Subcutaneous abdominal adipose tissue (tissue), 5 donors: ENCODE results near the gene TBX5.
A peak's percentile ranks its signal among the peaks of the same experiment; 100 is the strongest.

Source experiments
- H3K27ac ChIP-seq: one replicate; pipeline ENCODE4 v1.7.0; 2013; ENCODE audit warnings: low read depth, mild to moderate bottlenecking, inconsistent platforms, low read length, moderate library complexity
- H3K27me3 ChIP-seq, 5 donors: one replicate each; pipeline ENCODE4 v1.7.0; 2013; ENCODE audit warnings: low read length in 5 of 5, inconsistent platforms in 1 of 5; ENCODE audit not compliant: control insufficient read depth in 5 of 5, insufficient read depth in 4 of 5
- H3K36me3 ChIP-seq, 5 donors: one replicate each; pipeline ENCODE4 v1.7.0; 2013; ENCODE audit warnings: low read length in 5 of 5; ENCODE audit not compliant: control insufficient read depth in 5 of 5, insufficient read depth in 5 of 5
- H3K4me1 ChIP-seq, 5 donors: one replicate each; pipeline ENCODE4 v1.7.0; 2013; ENCODE audit warnings: low read length in 5 of 5, mild to moderate bottlenecking in 3 of 5, moderate library complexity in 1 of 5; ENCODE audit not compliant: control insufficient read depth in 5 of 5, insufficient read depth in 5 of 5
- H3K4me3 ChIP-seq, 5 donors: one replicate each; pipeline ENCODE4 v1.7.0; 2013; ENCODE audit warnings: low read length in 5 of 5, low read depth in 1 of 5
- H3K9ac ChIP-seq, 5 donors: one replicate each; pipeline ENCODE4 v1.7.0; 2013; ENCODE audit warnings: low read length in 5 of 5, mild to moderate bottlenecking in 4 of 5, moderate library complexity in 3 of 5
- H3K9me3 ChIP-seq, 5 donors: one replicate each; pipeline ENCODE4 v1.7.0; 2013; ENCODE audit warnings: low read length in 5 of 5; ENCODE audit not compliant: control insufficient read depth in 5 of 5
- donor health status: healthy.
- donor health status: healthy.
- donor health status: healthy.
- donor health status: healthy.
- donor health status: healthy.

TBX5 gene

DNA sequence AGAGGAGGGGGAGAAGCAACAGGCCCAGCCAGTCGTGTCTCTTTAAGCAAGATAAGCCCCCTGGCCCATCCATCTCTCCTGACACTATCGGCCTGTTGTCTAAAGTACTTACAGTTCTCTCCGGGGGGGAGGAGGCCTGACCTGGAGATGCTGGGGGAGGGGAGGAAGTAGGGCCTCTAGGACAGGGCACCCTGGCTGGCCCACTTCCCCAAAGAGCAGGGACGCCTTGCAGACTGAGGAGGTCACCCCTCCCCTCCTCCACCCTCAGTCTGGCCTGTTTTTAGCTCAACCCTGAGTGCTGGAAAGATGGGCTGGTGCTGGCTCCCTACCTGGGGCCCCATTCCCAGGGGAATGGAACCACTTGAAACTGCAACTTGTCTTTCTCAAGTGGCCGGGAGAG lies 70.3 kb downstream of the TBX5 start:
- H3K36me3 ChIP-seq = no peaks in the 10 kb centered on the region
- no peak overlapping the region for H3K9ac ChIP-seq
- no peak overlapping the region for H3K27ac ChIP-seq
- no peak overlapping the region for H3K4me3 ChIP-seq
- H3K4me1 ChIP-seq = no peaks in the 10 kb centered on the region
- peaks cover 0 to 6% (median 0%) of the 10 kb centered on the region in 5 donors for H3K9me3 ChIP-seq
- H3K27me3 ChIP-seq = peaks cover 0 to 5% (median 0%) of the 10 kb centered on the region in 5 donors

DNA sequence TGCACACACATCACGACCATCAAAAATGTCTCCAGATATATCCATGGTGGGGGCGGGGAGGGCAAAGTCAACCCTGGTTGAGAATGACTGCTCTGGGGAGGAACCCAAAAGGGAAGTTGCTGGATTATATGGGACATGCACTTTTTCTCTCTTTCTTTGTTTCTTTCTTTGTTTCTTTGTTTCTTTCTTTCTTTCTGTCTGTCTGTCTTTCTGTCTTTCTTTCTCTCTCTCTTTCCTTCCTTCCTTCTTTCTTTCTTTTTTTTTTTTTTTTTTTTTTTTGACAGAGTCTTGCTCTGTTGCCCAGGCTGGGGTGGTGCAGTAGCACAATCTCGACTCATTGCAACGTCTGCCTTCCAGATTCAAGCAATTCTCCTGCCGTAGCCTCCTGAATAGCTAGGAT lies 71.5 kb downstream of the TBX5 start:
- Histone ChIP-seq H3K36me3 (no peaks in the 10 kb centered on the region), H3K4me1 (no peaks in the 10 kb centered on the region), H3K9ac (no peak overlapping the region), H3K27me3 (peaks cover 0 to 5% (median 0%) of the 10 kb centered on the region in 5 donors), H3K4me3 (no peak overlapping the region), H3K9me3 (peaks cover 0 to 3% (median 0%) of the 10 kb centered on the region in 5 donors), H3K27ac (no peak overlapping the region)

DNA sequence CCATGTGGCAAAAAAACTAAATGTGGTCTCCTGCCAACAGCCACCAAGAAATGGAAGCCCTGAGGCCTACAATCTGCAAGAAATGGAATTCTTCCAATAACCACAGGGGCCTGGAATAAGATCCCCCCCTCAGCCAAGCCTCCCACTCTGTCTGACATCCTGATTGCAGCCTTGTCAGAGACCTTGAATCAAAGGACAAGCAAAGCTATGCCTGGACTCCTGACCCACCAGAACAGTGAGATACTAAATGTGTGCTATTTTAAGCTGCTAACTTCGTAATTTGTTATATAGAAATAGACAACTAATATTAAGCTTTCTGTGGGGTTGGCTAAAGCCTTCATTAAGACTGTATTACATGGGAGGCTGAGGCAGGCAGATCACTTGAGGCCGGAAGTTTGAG lies 77.7 kb downstream of the TBX5 start:
- Histone ChIP-seq H3K9ac (no peak overlapping the region), H3K4me1 (no peaks in the 10 kb centered on the region), H3K9me3 (peaks cover 0 to 10% (median 8%) of the 10 kb centered on the region in 5 donors), H3K27ac (no peak overlapping the region), H3K36me3 (no peaks in the 10 kb centered on the region), H3K27me3 (no peaks in the 10 kb centered on the region), H3K4me3 (no peak overlapping the region)

- no peaks in the 10 kb centered on the region for H3K27me3 ChIP-seq
- no peak overlapping the region for H3K4me3 ChIP-seq
- H3K36me3 ChIP-seq = no peaks in the 10 kb centered on the region
- peaks cover 0 to 10% (median 8%) of the 10 kb centered on the region in 5 donors for H3K9me3 ChIP-seq
- no peaks in the 10 kb centered on the region for H3K4me1 ChIP-seq
- H3K27ac ChIP-seq = no peak overlapping the region
- no peak overlapping the region for H3K9ac ChIP-seq
These were observed 78.2 kb downstream of the TBX5 start for GRCh38 chr12:114327765-114328164.

DNA sequence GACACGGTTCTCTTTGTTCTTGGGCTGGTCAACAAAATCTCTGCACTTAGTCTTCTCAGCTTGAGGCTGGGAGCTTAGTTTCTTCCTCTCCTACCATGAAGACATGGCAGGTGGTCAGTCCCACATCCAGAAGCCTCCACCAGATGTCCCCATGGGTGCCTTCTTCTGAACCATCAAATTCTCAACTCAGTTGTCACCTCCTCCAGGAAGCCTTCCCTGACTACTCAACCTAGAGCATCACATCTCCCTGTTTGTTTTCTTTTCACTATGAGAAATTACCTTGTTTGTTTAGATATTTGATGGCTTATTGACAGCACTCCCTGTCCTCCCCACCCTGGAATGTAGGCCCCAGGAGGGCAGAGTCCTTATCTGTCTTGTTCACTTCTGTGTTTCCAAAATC lies 84.4 kb downstream of the TBX5 start:
- Histone ChIP-seq H3K4me1 (peaks cover 0 to 3% (median 0%) of the 10 kb centered on the region in 5 donors), H3K36me3 (no peaks in the 10 kb centered on the region), H3K9me3 (peaks cover 0 to 4% (median 0%) of the 10 kb centered on the region in 5 donors), H3K4me3 (no peak overlapping the region), H3K27ac (no peak overlapping the region), H3K27me3 (peaks cover 0 to 4% (median 0%) of the 10 kb centered on the region in 5 donors), H3K9ac (no peak overlapping the region)

DNA sequence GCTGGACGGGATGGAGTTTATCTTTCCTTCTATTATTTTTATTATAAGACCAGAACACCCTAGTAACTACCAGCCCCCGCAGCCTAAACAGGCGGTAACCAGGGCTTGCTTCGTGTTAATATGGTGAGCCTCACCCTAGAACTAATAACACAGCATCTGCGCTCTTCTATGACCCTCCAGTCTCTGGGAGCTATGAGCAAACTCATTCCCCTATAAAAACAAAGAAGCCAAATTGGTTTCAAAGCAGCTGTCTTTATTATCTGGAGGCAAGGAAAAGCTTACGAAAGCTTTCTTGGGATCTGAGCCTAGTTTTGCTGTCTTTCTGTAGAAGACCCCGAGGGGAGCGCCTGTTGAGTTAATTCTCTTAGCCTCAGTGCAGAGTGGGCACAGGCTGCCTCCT lies 85.0 kb downstream of the TBX5 start:
- H3K9me3 ChIP-seq = peaks cover 0 to 4% (median 0%) of the 10 kb centered on the region in 5 donors
- no peak overlapping the region for H3K9ac ChIP-seq
- H3K27me3 ChIP-seq = peaks cover 0 to 4% (median 0%) of the 10 kb centered on the region in 5 donors
- H3K4me3 ChIP-seq = no peak overlapping the region
- peaks cover 0 to 3% (median 0%) of the 10 kb centered on the region in 5 donors for H3K4me1 ChIP-seq
- no peaks in the 10 kb centered on the region for H3K36me3 ChIP-seq
- no peak overlapping the region for H3K27ac ChIP-seq

GRCh38 chr12:114320101-114320500 lies 85.8 kb downstream of the TBX5 start:
- Histone ChIP-seq H3K27ac (no peak overlapping the region), H3K36me3 (no peaks in the 10 kb centered on the region), H3K4me3 (no peak overlapping the region), H3K4me1 (peaks cover 0 to 3% (median 0%) of the 10 kb centered on the region in 5 donors), H3K9ac (no peak overlapping the region), H3K27me3 (peaks cover 0 to 4% (median 0%) of the 10 kb centered on the region in 5 donors), H3K9me3 (peaks cover 0 to 4% (median 0%) of the 10 kb centered on the region in 5 donors)

GRCh38 chr12:114319422-114319821 lies 86.5 kb downstream of the TBX5 start:
- no peak overlapping the region for H3K4me3 ChIP-seq
- peaks cover 0 to 4% (median 3%) of the 10 kb centered on the region in 5 donors for H3K27me3 ChIP-seq
- peaks cover 0 to 3% (median 0%) of the 10 kb centered on the region in 5 donors for H3K4me1 ChIP-seq
- no peak overlapping the region for H3K9ac ChIP-seq
- no peaks in the 10 kb centered on the region for H3K36me3 ChIP-seq
- peak overlapping the region; percentile 20 for H3K27ac ChIP-seq
- peaks cover 0 to 4% (median 0%) of the 10 kb centered on the region in 5 donors for H3K9me3 ChIP-seq

DNA sequence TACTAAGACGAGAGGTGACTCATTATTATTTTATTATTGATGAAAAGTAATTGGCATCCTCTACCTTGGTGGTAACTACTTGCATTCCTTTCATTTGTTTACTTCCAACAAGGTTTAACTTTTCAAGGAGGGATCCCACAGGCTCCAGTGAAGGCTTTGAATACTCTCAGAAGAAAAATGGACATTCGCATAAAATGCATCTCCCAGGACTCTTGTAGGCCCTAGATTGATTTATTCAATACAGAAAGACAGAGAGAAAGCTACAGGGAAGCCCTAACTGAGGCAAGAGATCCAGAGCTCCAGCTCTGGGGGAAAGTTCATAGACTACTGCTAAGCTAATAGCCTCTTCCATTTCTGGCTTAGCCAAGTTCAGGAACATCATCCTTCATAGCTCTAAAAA lies 87.0 kb downstream of the TBX5 start:
- Histone ChIP-seq H3K27ac (peak overlapping the region; percentile 20), H3K27me3 (peaks cover 0 to 4% (median 4%) of the 10 kb centered on the region in 5 donors), H3K9me3 (peaks cover 0 to 4% (median 0%) of the 10 kb centered on the region in 5 donors), H3K9ac (no peak overlapping the region), H3K4me3 (no peak overlapping the region), H3K36me3 (no peaks in the 10 kb centered on the region), H3K4me1 (peaks cover 0 to 3% (median 0%) of the 10 kb centered on the region in 5 donors)

DNA sequence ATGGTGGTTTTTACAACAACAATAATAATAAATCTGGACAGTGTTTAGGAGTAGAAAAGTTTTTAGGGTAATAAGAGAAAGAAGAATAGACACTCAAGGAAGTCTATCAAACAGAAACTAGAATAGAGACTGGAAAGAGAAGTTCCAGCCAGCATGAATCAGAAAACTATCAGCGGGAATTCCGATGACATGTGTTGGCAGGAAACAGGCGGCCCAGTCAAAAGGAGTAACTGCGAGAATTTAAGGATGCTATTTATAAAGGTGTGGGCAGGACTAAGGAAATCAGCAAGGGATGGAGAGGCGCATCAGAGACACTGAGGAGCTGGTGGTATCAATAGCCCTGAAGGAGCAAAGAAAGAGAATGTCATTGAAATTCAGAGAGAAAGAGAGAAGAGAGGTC lies 89.9 kb downstream of the TBX5 start:
- H3K4me3 ChIP-seq = no peak overlapping the region
- peaks cover 0 to 4% (median 0%) of the 10 kb centered on the region in 5 donors for H3K9me3 ChIP-seq
- no peaks in the 10 kb centered on the region for H3K36me3 ChIP-seq
- H3K9ac ChIP-seq = no peak overlapping the region
- no peak overlapping the region for H3K27ac ChIP-seq
- H3K4me1 ChIP-seq = peaks cover 0 to 3% (median 0%) of the 10 kb centered on the region in 5 donors
- peaks cover 0 to 4% (median under 1%) of the 10 kb centered on the region in 5 donors for H3K27me3 ChIP-seq
